Right atrium auricular region (tissue), 2 donors: ENCODE results near the gene PRCD. TPM values are rescaled to one million over a fixed set of nuclear protein-coding genes. Genes with fewer than 3 reads are reported as not detected.

Experiments used
- DNase-seq: peaks from one replicate; pipeline ENCODE4 v3.0.0-alpha.2; 2019; ENCODE audit warnings: low spot score
- H3K27ac ChIP-seq, 2 donors: fragments of 200-600 bp; sonication (generic); 1 replicate in 1 of 2; 2 replicates in 1 of 2; pipeline ENCODE4 v1.5.1; 2016 to 2019
- H3K27me3 ChIP-seq, 2 donors: fragments of 200-600 bp; sonication (generic); one replicate each; pipeline versions ENCODE4 v1.5.1 to v1.6.0; 2017 to 2019
- H3K36me3 ChIP-seq: fragments of 200-600 bp; sonication (generic); one replicate; pipeline ENCODE4 v1.5.1; 2016
- H3K4me1 ChIP-seq, 2 donors: fragments of 200-600 bp; sonication (generic); one replicate each; pipeline versions ENCODE4 v1.5.1 to v1.6.0; 2017 to 2019
- H3K4me3 ChIP-seq, 2 donors: fragments of 200-600 bp; sonication (generic); 1 replicate in 1 of 2; 2 replicates in 1 of 2; pipeline ENCODE4 v1.5.1; 2017 to 2019; ENCODE audit warnings: mild to moderate bottlenecking in 1 of 2, moderate library complexity in 1 of 2
- H3K9me3 ChIP-seq, 2 donors: fragments of 200-600 bp; sonication (generic); one replicate each; pipeline ENCODE4 v1.5.1; 2019
- total RNA-seq, 2 donors: library from RNA; depleted of rRNA; stranded (reverse); fragments of >200 nt; gene quantifications; one replicate each; pipeline ENCODE4 v1.1.0, GENCODE V29; 2016
- TF ChIP-seq, protein P1 (sequence below), 2 donors: fragments of 200-600 bp; sonication (generic); IDR thresholded peaks; one replicate each; pipeline ENCODE4 v1.5.1; 2019; ENCODE audit warnings: antibody characterized with exemption in 2 of 2

The PRCD gene, protein sequence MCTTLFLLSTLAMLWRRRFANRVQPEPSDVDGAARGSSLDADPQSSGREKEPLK
- total RNA-seq, result 1 to 10 TPM; 2.1 to 3.5 TPM

DNA sequence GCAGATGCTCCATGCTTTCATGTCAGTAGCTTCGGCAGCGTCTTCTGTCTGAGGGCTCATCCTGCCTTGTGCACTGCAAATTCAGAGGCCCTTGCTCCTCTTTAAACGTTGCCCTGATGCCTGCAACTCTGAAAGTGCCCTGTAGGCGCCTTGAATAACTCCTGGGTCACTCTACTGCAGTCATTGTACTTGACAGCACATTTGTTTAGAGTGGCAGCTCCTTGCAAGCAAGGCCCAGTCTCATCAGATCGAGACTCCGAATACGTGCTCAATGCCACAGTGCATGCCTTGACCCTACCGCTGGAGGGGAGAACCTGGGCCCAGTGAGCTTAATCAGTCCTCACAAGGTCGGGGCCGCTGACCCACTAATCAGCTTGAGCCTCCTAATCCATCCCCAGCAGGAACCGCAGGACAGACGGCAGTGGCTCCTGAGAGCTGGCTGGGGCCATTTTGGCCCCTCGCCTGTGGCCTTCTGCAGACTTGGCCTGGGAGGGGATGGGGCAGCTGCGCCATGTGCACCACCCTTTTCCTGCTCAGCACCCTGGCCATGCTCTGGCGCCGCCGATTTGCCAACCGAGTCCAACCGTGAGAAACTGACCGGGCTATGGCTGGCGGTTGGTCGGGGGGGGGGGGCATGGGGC is at the start of gene PRCD:
Gene PRCD, plus strand, starts transcription at position 414 of the 641 bp plus-strand sequence. Its CDS starts 98 bp downstream, at position 512.
- Histone ChIP-seq H3K36me3 (no peaks in the 10 kb centered on the region), H3K27ac (peak within 1 kb of the TSS; percentile 85 to 89), H3K4me1 (peaks cover 0 to 93% of the 10 kb centered on the region in 2 donors), H3K9me3 (no peaks in the 10 kb centered on the region), H3K4me3 (peak within 1 kb of the TSS; percentile 4 to 62), H3K27me3 (no peaks in the 10 kb centered on the region)
- TF ChIP-seq, protein P1, sequence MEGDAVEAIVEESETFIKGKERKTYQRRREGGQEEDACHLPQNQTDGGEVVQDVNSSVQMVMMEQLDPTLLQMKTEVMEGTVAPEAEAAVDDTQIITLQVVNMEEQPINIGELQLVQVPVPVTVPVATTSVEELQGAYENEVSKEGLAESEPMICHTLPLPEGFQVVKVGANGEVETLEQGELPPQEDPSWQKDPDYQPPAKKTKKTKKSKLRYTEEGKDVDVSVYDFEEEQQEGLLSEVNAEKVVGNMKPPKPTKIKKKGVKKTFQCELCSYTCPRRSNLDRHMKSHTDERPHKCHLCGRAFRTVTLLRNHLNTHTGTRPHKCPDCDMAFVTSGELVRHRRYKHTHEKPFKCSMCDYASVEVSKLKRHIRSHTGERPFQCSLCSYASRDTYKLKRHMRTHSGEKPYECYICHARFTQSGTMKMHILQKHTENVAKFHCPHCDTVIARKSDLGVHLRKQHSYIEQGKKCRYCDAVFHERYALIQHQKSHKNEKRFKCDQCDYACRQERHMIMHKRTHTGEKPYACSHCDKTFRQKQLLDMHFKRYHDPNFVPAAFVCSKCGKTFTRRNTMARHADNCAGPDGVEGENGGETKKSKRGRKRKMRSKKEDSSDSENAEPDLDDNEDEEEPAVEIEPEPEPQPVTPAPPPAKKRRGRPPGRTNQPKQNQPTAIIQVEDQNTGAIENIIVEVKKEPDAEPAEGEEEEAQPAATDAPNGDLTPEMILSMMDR (IDR thresholded peaks at IDR 0.05), result no peak
- DNase-seq, result no peak

DNA sequence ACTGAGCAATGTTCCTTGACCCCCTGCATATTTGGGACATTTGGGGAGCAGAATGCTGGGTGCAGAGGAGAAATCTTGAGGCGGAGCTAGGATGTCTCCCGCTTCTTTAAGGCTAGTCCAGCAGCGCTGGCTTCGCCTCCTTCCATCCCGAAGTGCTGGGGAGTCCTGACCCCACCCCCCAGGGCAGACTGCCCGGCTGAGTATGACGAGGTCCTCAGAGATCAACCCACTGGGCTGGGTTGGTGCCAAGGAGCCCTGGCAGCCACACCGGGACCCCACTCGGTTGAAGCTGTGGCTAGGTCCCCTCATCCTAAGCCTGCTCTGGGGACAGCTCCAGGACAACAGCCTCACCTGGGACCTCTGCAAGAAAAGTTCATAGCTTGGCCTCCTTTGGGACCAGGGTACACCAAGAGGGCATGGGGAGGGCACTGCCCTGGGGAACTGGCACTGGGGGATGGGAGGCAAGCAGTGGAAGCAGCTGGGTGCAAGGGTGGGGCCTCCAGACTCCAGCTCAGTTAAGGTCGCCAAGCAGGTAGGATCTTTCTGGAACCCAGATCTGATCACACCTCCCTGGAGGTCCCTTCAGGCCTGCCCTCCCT is 49.6 kb upstream of the PRCD start:
- peaks cover 0 to 56% of the 10 kb centered on the region in 2 donors for H3K4me1 ChIP-seq
- H3K27me3 ChIP-seq, result no peaks in the 10 kb centered on the region
- TF ChIP-seq, protein P1 (IDR thresholded peaks at IDR 0.05), result no peak
- H3K9me3 ChIP-seq, result no peaks in the 10 kb centered on the region
- H3K4me3 ChIP-seq, result no peak overlapping the region
- no peak for DNase-seq
- H3K36me3 ChIP-seq, result no peaks in the 10 kb centered on the region
- H3K27ac ChIP-seq, result no peak overlapping the region

DNA sequence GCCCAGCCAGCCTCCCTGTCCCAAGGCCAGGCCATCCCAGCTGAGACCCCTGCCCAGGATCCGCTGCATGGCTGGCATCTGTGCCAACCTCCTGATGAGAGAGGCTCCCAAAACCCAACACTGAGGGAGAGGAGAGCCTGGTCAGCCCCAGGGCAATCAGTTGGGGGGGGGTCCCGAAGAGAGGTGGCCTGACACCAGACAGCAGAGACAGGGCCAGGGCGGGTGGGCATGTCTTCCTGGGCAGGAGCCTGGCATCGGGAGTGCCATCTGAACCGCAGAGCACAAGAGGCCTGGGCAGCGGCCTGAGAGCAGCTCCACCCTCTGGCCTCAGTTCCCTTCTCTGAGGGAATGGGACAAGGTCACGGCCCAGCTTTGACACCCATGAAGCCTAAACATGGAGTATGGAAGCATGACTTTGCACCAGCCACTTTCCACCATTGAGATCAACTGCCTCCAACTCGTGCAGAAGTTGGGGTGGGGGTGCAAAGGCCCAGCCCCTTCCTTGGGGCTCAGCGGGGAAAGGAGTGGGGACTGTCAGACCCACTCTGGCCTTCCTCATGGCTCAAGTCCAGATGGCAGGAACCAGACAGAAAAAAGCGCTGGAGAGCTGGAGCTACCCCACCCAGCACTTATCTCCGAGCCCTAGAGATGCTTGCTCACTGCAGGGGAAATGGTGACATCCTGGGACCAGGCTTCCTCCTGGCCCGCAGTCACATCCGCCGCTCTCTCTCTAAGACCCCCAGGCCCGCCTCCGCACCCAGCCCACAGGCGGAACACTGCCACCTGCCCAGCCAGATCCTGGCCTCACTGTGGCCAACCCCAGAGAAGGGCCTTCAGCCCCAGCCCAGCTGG is 48.3 kb upstream of the PRCD start:
- Histone ChIP-seq H3K9me3 (no peaks in the 10 kb centered on the region), H3K36me3 (no peaks in the 10 kb centered on the region), H3K27me3 (no peaks in the 10 kb centered on the region), H3K27ac (peak overlapping the region; percentile 71 to 72), H3K4me3 (no peak overlapping the region), H3K4me1 (peaks cover 0 to 53% of the 10 kb centered on the region in 2 donors)
- DNase-seq, result no peak
- TF ChIP-seq, protein P1 (IDR thresholded peaks at IDR 0.05), result no peak

DNA sequence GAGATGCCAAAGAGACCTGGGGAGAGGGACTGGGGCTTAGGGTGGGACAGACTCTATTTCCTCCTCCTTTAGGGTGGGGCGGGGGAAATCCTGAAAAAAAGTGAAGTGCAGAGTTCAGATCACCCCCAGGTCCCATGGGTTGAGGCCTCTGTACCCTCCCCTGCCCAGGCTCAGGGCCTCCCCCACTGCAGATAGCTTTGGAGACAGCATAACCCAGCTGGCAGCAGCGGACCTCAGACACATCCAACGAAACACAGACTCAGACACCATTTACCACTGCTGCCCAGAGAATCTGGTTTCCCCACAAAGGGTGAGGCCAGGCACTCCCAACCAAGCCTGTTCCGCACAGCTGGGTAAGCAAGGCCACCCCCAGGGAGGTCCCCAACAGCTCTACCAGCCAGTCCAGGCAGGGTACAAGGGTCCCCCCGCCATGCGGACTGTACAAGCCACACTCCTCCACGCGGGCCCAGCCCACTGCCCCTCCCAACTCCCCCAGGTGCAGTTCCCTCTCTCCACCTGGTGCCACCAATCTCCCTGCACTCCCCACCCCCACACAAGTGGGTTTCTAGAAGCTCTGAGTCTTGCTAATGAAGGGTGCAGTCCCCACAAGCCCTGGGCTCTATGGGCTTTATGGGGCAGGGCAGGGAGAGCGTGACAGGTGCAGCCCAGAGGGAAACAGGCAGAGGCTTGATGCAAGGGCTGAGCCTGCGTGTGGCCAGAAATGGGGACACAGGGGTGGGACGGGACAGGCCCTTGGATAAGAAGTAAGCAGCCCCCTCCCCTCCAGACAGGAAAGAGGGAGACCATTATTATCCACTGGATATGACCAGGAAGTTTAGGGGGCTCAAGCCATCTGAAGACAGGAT is 47.5 kb upstream of the PRCD start:
- H3K27ac ChIP-seq, result peak overlapping the region; percentile 71 to 72

More for the DNA sequence above, 47.5 kb upstream of the PRCD start:
- TF ChIP-seq, protein P1 (IDR thresholded peaks at IDR 0.05), result no peak
- Histone ChIP-seq H3K9me3 (no peaks in the 10 kb centered on the region), H3K4me3 (no peak overlapping the region), H3K27me3 (no peaks in the 10 kb centered on the region), H3K4me1 (peaks cover 0 to 60% of the 10 kb centered on the region in 2 donors), H3K36me3 (no peaks in the 10 kb centered on the region)
- no peak for DNase-seq
